HUES64 (cell line): ENCODE results near the gene PTAR1.

Source experiments
- H3K27ac ChIP-seq: 2 replicates; pipeline ENCODE4 v1.7.0; 2013; ENCODE audit warnings: low read depth, low read length, inconsistent platforms
- H3K27me3 ChIP-seq: 2 replicates; pipeline ENCODE4 v1.6.1; 2013; ENCODE audit warnings: mild to moderate bottlenecking, low read length; ENCODE audit not compliant: insufficient read depth
- H3K36me3 ChIP-seq: 2 replicates; pipeline ENCODE4 v1.6.1; 2013; ENCODE audit warnings: mild to moderate bottlenecking, low read length; ENCODE audit not compliant: insufficient read depth
- H3K4me1 ChIP-seq: 2 replicates; pipeline ENCODE4 v1.6.1; 2013; ENCODE audit warnings: mild to moderate bottlenecking, low read length, moderate library complexity; ENCODE audit not compliant: insufficient read depth
- H3K4me3 ChIP-seq: 2 replicates; pipeline ENCODE4 v1.5.1; 2013; ENCODE audit warnings: mild to moderate bottlenecking, low read length, moderate library complexity
- H3K9ac ChIP-seq: 2 replicates; pipeline ENCODE4 v1.6.1; 2013; ENCODE audit warnings: mild to moderate bottlenecking, low read depth, low read length
- H3K9me3 ChIP-seq: 2 replicates; pipeline ENCODE4 v1.6.1; 2013; ENCODE audit warnings: low read depth, low read length; ENCODE audit not compliant: insufficient read depth
- WGBS: fragments of 150-250, 120-280 bp; methylation state at CpG from one replicate; pipeline ENCODE4 v1.1.7; 2013; ENCODE audit warnings: missing lambda C conversion rate; 5-methylcytosine and 5-hydroxymethylcytosine counted together

PTAR1 gene

DNA sequence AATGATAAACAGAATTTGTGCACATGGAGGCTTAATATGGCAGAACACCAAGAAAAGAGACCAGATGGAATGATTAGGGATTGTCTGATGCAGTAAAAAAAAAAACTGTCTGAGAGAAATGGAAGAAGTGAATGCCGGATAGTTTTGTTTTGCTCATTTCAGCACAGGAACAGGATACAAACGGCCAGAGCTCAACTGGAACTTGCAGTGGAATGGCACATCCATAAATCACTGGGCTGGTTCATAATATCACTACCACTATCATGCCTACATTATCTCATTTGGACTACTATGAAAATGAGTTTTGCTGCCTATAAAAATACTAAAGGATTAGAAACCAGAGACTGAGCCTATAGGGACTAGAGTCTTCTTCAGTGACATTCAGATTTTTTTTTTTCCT, 9.7 kb downstream of the PTAR1 start:
- Histone ChIP-seq H3K4me3 (no peak overlapping the region), H3K9me3 (no peaks in the 10 kb centered on the region), H3K27me3 (no peaks in the 10 kb centered on the region), H3K4me1 (peaks cover 49% of the 10 kb centered on the region), H3K9ac (no peak overlapping the region), H3K36me3 (peaks cover 65% of the 10 kb centered on the region), H3K27ac (no peak overlapping the region)
- WGBS, result 91% methylated on average over 2 of the region's 2 CpGs

- peak overlapping the region; percentile 26; the same call in 1 of the 2 replicates for H3K27ac ChIP-seq
- H3K9ac ChIP-seq, result no peak overlapping the region
- peaks cover 41% of the 10 kb centered on the region for H3K4me1 ChIP-seq
- peaks cover 76% of the 10 kb centered on the region for H3K36me3 ChIP-seq
- H3K27me3 ChIP-seq, result no peaks in the 10 kb centered on the region
- H3K9me3 ChIP-seq, result no peaks in the 10 kb centered on the region
- 97% methylated on average over 2 of the region's 2 CpGs for WGBS
- H3K4me3 ChIP-seq, result no peak overlapping the region
Measured at GRCh38 chr9:69748304-69748703, 11.5 kb downstream of the PTAR1 start.

DNA sequence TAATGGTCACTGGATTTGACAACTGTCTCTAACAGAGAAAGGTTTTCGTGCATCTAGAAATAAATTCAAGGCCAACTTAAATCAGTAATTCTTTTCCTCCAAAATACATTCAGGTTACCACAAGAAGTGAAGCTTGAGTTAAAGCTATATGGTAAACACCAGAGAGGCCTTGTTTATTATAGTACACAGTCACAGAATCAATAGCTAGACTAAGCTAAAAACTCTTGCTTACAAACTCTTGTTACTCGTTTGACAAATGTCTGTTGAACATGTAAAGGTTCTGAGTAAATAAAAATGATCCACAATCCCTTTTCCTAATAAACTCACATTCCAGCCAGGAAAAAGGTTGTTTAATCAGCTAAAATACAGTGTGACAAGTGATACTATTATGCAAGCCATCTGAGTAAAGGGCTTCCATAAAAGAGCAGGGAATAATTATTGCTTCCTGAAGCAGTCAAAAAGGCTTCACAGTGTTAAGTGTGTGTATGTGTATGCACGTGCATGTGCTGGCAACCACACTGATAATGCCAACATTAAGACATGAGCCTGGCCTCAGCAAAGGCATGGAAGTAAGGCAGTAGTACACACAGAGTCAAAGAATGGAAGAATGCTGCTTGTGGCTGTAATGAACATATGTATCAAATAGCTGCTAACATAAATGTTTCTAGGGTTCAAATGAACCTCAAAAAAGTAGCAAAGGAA, 12.8 kb downstream of the PTAR1 start:
- H3K9ac ChIP-seq, result no peak overlapping the region
- no peaks in the 10 kb centered on the region for H3K27me3 ChIP-seq
- no peak overlapping the region for H3K4me3 ChIP-seq
- H3K4me1 ChIP-seq, result peaks cover 28% of the 10 kb centered on the region
- peaks cover 87% of the 10 kb centered on the region for H3K36me3 ChIP-seq
- H3K27ac ChIP-seq, result peak overlapping the region; percentile 30; the same call in 1 of the 2 replicates
- 98% methylated on average over 2 of the region's 3 CpGs for WGBS
- H3K9me3 ChIP-seq, result no peaks in the 10 kb centered on the region

DNA sequence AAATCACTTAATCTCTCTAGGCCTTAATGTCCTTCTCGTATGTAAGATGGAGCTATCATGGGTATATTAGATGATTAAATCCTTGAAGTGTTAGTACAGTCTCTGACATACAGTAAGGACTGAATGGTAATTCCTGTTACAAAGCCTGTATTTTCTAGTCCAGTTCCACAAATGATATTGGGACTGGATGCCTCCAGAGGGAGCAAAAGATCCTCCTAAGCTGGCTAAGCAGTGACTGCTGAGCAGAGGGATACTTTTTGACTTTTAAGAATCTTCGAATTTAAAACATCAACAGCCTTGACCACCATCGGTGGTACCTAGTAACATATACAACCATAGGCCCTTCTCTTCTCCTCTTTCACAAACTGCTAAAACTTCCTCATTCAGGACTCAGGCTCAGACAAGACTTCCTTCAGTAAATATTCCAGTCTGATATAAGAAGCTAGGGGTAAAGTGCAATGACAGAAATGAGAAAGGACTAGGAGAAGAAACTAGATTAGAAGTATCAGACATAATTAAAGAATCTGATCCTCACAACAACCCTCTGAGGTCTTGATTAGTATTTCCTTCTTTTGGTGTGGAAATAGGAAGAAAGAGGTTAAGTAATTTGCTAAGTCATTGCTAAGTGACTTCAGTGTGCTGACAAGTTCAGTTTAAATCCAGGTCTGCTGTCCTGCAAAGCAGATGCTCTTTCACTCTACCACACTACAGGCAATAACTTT, 13.9 kb downstream of the PTAR1 start:
- H3K27ac ChIP-seq, result peak overlapping the region; percentile 30; the same call in 1 of the 2 replicates
- H3K4me1 ChIP-seq, result peaks cover 18% of the 10 kb centered on the region
- peaks cover 95% of the 10 kb centered on the region for H3K36me3 ChIP-seq
- no peaks in the 10 kb centered on the region for H3K9me3 ChIP-seq
- no peaks in the 10 kb centered on the region for H3K27me3 ChIP-seq
- 64% methylated on average over 3 of the region's 3 CpGs for WGBS
- H3K9ac ChIP-seq, result no peak overlapping the region
- H3K4me3 ChIP-seq, result no peak overlapping the region

GRCh38 chr9:69744688-69745380, 15.0 kb downstream of the PTAR1 start:
- H3K27ac ChIP-seq, result no peak overlapping the region
- WGBS, result 94% methylated on average over 2 of the region's 4 CpGs
- H3K27me3 ChIP-seq, result no peaks in the 10 kb centered on the region
- no peaks in the 10 kb centered on the region for H3K9me3 ChIP-seq
- H3K9ac ChIP-seq, result no peak overlapping the region
- H3K4me3 ChIP-seq, result no peak overlapping the region
- H3K4me1 ChIP-seq, result peaks cover 14% of the 10 kb centered on the region
- H3K36me3 ChIP-seq, result peaks cover 95% of the 10 kb centered on the region

GRCh38 chr9:69743930-69744329, 15.9 kb downstream of the PTAR1 start:
- Histone ChIP-seq H3K27ac (no peak overlapping the region), H3K4me3 (no peak overlapping the region), H3K36me3 (peaks cover 95% of the 10 kb centered on the region), H3K27me3 (no peaks in the 10 kb centered on the region), H3K9ac (no peak overlapping the region), H3K9me3 (no peaks in the 10 kb centered on the region), H3K4me1 (peaks cover 11% of the 10 kb centered on the region)
- 91% methylated on average over 5 of the region's 5 CpGs for WGBS

- Histone ChIP-seq H3K4me3 (no peak overlapping the region), H3K9me3 (no peaks in the 10 kb centered on the region), H3K9ac (no peak overlapping the region), H3K27ac (no peak overlapping the region), H3K27me3 (no peaks in the 10 kb centered on the region), H3K4me1 (0 out of 2 replicates have a peak, but pooled peaks cover 3% of the 10 kb centered on the region), H3K36me3 (peaks cover 88% of the 10 kb centered on the region)
- WGBS, result 93% methylated on average over 2 of the region's 2 CpGs
Measured at GRCh38 chr9:69740872-69741505, 18.8 kb downstream of the PTAR1 start.

DNA sequence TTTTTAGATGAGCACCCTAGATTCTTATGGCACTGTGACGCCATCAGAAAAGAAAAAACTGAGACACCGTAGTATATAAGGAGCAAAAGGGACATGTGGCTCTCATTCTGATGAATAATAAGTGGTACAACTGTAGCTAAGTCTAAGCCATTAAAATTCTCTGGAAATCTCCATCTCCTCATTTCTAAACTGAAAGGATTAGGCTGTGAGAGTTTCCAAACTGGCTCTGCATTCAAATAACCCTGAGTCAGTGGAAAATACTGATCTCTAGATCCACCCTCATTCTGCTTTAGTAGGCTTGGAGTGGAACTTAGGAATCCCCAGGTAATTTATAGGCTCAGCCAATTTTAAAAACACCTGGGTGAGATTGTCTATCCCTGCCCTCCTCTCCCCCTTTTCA, 28.5 kb downstream of the PTAR1 start:
- Histone ChIP-seq H3K27ac (no peak overlapping the region), H3K36me3 (peaks cover 94% of the 10 kb centered on the region), H3K9ac (no peak overlapping the region), H3K27me3 (no peaks in the 10 kb centered on the region), H3K4me3 (no peak overlapping the region), H3K4me1 (no peaks in the 10 kb centered on the region), H3K9me3 (no peaks in the 10 kb centered on the region)
- 97% methylated on average over 2 of the region's 2 CpGs for WGBS

DNA sequence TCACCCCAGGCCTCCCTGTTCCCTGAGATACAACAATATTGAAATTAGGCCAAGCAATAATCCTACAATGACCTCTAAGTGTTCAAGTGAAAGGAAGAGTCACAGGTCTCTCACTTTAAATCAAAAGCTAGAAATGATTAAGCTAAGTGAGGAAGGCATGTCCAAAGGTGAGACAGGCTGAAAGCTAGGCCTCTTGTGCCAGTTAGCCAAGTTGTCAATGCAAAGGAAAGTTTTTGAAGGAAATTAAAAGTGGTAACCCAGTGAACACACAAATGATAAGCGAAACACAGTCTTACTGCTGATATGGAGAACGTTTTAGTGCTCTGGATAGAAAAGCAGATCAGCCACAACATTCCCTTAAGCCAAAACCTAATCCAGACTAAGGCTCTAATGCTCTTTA, 39.8 kb downstream of the PTAR1 start:
- Histone ChIP-seq H3K27ac (no peak overlapping the region), H3K4me3 (no peak overlapping the region), H3K27me3 (no peaks in the 10 kb centered on the region), H3K9me3 (0 out of 2 replicates have a peak, but pooled peaks cover 4% of the 10 kb centered on the region), H3K9ac (no peak overlapping the region), H3K4me1 (no peaks in the 10 kb centered on the region), H3K36me3 (peaks cover 94% of the 10 kb centered on the region)
- 96% methylated on average over 2 of the region's 2 CpGs for WGBS

DNA sequence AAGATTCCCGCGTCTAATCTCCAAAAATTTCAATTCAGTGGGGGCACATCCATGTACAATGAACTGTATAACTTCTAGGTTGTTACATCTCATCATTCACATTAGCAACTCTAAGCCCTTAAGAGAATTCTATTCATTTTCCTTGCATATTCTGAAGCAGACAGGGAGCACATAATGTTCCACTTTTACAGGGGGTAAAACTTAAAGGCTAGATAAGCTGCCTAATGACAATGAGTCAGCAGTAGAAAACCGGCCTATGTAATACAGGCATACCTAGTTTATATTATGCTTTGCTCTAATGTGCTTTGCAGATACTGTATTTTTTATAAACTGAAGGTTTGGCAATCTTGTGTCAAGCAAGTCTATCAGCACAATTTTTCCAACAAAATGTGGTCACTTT, 40.4 kb downstream of the PTAR1 start:
- Histone ChIP-seq H3K9ac (no peak overlapping the region), H3K4me3 (no peak overlapping the region), H3K9me3 (0 out of 2 replicates have a peak, but pooled peaks cover 4% of the 10 kb centered on the region), H3K27ac (no peak overlapping the region), H3K36me3 (peaks cover 94% of the 10 kb centered on the region), H3K27me3 (no peaks in the 10 kb centered on the region), H3K4me1 (no peaks in the 10 kb centered on the region)
- 97% methylated on average over 3 of the region's 3 CpGs for WGBS

- Histone ChIP-seq H3K27me3 (no peaks in the 10 kb centered on the region), H3K36me3 (peaks cover 90% of the 10 kb centered on the region), H3K4me1 (no peaks in the 10 kb centered on the region), H3K9ac (no peak overlapping the region), H3K27ac (no peak overlapping the region), H3K4me3 (no peak overlapping the region), H3K9me3 (0 out of 2 replicates have a peak, but pooled peaks cover 4% of the 10 kb centered on the region)
- 97% methylated on average over 5 of the region's 6 CpGs for WGBS
Measured at GRCh38 chr9:69718218-69718617, 41.6 kb downstream of the PTAR1 start.
